HG02588 (cell line): Measurements from ENCODE around the gene ANKRD36C.
A peak's percentile ranks its signal among the peaks of the same experiment; 100 is the strongest.
"Not testable (repeated sequence)": the region's sequence is repeated elsewhere in the genome, so short reads cannot be mapped to it uniquely, and the experiment has no call there.

ENCODE experiments used
- ATAC-seq: cut with Tn5 transposase; IDR thresholded peaks from one replicate; pipeline ENCODE4 v1.9.1; 2021; ENCODE audit warnings: mild to moderate bottlenecking, moderate library complexity; ENCODE audit not compliant: unreplicated experiment

ANKRD36C gene

GRCh38 chr2:96008051-96008450 lies 16.4 kb upstream of the ANKRD36C start:
- ATAC-seq = not testable (repeated sequence)

GRCh38 chr2:96006248-96006647 lies 14.6 kb upstream of the ANKRD36C start:
- ATAC-seq = not testable (repeated sequence)

- ATAC-seq = peak; percentile 40
Observed at GRCh38 chr2:95992520-95993272, 1.1 kb upstream of the ANKRD36C start.

DNA sequence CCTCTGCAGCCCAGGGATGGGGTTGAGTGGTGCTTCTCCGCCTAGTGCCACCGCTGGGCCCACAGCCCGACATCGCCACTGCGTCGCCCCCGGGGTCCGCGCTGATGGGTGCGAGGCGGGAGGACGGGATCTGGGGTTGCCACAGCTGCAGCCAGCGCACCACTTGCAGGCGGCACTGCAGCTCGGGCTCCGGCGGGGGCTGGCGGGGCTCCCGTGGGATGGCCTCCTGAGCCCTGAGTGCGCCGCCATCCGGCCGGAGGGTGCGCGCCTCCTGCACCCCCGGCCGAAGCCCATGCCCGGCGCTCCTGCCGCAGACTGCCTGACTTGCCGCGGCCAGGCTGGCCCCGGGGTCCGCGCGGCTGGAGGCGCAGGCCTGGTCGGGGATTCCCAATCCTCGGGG lies 478 bp upstream of the ANKRD36C start:
- peak; percentile 41 for ATAC-seq

- not testable (repeated sequence) for ATAC-seq
Observed at GRCh38 chr2:95990884-95991283, 740 bp downstream of the ANKRD36C start.

- ATAC-seq = not testable (repeated sequence)
Observed at GRCh38 chr2:95951662-95952061, 40.0 kb downstream of the ANKRD36C start.

GRCh38 chr2:95948039-95948438 lies 43.6 kb downstream of the ANKRD36C start:
- not testable (repeated sequence) for ATAC-seq

- ATAC-seq = not testable (repeated sequence)
Observed at GRCh38 chr2:95939947-95940346, 51.7 kb downstream of the ANKRD36C start.

- not testable (repeated sequence) for ATAC-seq
Observed at GRCh38 chr2:95930740-95931139, 60.9 kb downstream of the ANKRD36C start.

DNA sequence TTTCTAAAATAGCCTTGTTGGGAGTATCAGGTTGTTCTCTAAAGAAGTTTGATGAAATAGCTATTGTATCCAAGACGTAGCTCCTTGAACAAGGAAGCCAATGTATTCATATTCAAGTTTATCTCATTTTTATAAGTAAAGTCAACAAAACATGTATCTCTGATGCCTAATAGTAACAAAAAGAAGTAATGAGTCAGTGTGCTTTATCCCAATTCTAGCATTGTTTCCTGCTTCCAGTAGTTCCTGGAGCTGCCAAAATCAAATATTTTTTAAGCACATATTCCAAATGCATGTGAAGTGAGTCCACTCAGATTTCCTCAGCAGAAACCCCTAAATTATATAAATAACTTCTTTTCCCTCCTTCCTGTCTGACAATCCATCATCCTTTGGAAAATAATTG lies 74.6 kb downstream of the ANKRD36C start:
- ATAC-seq = not testable (repeated sequence)

DNA sequence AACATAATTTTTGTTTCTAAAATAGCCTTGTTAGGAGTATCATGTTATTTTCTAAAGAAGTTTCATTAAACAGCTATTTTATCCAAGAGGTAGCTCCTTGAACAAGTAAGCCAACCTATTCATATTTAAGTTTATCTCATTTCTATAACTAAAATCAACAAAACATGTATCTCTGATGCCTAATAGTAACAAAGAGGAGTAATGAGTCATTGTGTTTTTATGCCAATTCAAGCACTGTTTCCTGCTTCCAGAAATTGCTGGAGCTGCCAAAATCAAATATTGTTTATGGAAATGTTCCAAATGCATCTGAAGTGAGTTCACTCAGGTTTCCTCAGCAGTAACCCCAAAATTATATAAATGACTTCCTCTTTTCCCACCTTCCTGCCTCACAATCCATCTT lies 76.5 kb downstream of the ANKRD36C start:
- ATAC-seq = not testable (repeated sequence)

GRCh38 chr2:95911431-95911830 lies 80.2 kb downstream of the ANKRD36C start:
- ATAC-seq = not testable (repeated sequence)

GRCh38 chr2:95894443-95894842 lies 97.2 kb downstream of the ANKRD36C start:
- ATAC-seq = not testable (repeated sequence)

DNA sequence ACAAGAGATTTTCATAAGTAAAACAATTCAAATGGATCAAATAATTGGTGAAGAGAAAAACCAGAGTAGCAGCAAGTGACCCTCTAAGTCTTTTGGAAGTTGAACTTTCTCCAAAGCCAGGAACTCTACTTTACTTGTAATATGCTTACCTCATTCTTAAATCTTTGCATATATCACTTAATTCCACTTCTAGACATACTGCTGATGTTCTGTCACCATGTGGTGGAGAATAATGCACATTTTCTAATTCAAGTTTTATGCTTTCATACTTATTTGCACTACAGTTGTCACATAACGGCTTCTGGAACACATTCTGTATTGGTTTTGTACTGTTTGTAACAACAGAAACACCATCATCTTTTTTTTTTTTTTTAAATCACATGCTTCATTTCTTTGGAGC lies 123.7 kb downstream of the ANKRD36C start:
- ATAC-seq = not testable (repeated sequence)

DNA sequence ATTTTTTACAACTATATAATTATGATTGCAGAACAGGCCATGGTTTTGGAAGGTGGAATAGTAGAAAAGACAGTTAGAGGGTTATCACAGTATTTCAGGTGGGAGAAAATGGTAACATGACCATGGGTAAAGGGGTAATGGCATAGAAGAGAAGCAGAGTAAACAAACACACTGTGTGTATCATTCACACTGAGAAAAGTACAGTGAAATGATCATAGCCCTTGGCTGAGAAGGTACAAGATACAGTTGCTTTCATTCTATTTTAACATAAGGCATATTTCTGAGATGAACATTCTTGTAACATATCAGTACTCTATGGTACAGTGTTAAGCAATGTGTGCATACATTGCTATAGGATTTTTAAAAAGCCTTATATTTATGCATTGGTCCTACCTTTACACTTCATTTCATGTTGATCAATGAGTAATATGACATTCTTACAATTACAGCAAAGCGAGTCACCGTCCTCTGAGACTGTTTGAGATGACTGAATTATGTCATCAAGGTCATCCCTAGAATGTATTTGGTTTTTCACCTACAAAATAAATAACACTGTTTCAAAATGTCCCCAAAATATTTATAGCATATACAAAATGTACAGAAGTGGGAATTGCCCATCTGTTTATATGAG lies 124.5 kb downstream of the ANKRD36C start:
- ATAC-seq = not testable (repeated sequence)

DNA sequence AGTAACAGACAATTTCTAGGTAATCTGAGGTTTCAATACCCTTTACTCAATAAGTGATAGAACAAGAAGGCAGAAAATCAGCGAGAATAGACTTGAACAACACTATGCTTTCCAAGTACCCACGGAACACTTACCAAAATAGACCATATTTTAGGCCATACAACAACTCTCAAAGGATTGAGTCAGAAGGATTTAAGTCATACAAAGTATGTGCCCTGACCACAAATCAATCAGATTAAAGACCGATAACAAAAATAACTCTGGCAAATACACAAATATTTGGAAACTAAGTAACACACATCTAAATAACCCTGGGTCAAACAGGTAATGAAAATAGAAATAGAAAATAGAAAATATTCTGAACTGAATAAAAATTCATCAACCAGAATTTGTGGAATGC lies 129.5 kb downstream of the ANKRD36C start:
- ATAC-seq = not testable (repeated sequence)

- no peak for ATAC-seq
Observed at GRCh38 chr2:95836151-95836550, 155.5 kb downstream of the ANKRD36C start.

DNA sequence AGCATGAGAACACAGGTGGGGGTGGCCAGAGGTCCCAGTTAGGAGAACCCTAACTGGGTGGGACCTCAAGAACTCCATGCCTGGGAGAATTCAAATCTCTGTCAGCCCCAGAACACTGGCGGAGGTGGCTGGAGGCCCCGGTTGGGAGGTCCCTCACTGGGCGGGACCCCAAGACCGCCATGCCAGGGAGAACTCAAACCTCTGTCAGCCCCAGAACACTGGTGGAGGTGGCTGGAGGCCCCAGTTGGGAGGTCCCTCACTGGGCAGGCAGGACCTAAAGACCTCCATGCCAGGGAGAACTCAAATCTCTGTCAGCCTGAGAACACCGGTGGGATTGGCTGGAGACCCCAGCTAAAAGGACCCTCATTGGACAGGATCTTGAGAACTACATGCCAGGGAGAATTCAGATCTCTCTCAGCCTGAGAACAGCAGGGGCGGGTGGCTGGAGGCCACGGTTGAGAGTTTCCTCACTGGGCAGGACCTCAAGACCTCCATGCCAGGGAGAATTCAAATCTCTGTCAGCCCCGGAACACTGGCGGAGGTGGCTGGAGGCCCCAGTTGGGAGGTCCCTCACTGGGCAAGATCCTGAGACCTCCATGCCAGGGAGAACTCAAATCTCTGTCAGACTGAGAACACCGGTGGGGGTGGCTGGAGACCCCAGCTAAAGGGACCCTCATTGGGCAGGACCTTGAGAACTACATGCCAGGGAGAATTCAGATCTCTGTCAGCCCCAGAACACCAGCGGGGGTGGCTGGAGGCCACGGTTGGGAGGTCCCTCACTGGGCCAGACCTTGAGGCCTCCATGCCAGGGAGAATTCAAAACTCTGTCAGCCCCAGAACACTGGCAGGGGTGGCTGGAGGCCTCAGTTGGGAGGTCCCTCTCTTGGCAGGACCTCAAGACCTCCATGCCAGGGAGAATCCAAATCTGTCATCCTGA lies 157.3 kb downstream of the ANKRD36C start:
- not testable (repeated sequence) for ATAC-seq

DNA sequence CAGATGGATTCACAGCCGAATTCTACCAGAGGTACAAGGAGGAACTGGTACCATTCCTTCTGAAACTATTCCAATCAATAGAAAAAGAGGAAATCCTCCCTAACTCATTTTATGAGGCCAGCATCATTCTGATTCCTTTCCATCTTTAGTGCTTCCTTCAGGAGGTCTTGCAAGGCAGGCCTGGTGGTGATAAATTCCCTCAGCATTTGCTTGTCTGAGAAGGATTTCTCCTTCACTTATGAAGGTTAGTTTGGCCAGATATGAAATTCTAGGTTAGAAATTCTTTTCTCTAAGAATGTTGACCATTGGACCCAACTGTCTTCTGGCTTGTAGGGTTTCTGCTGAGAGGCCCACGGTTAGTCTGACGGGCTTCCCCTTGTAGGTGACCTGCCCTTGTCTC lies 167.4 kb downstream of the ANKRD36C start:
- ATAC-seq = not testable (repeated sequence)

DNA sequence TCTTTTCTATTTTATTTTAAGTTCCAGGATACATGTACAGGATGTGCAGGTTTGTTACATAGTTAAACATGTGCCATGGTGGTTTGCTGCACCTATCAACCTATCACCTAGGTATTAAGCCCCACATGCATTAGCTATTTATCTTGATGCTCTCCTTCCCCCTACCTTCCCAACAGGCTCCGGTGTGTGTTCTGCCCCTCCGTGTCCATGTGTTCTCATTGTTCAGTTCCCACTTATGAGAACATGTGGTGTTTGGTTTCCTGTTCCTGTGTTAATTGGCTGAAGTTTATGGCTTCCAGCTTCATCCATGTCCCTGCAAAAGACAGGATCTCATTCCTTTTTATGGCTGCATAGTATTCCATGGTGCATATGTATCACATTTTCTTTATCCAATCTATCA lies 174.1 kb downstream of the ANKRD36C start:
- not testable (repeated sequence) for ATAC-seq

DNA sequence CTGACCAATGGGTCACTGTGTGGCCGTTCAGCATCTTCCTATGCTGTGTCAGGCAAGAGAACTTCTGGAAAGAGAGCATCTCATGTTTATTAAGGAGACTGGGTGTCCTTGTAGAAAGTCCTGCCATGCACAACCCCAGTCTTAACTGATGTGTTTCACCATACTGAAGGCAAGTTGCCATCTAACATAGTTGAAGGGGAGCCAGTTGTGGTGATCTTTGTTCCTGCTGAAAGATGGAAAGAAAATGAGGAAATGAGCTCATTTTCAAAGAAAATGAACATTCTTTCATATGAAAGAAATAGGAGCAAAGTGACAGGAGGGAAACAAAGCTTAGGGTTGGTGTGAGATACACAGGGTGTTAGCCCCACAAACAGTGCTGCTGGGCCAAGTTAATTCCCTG lies 178.3 kb downstream of the ANKRD36C start:
- not testable (repeated sequence) for ATAC-seq
